H1 (cell line): ENCODE measurements around the gene RMND5A. TPM values are rescaled to one million over a fixed set of nuclear protein-coding genes. Genes with fewer than 3 reads are reported as not detected.

Experiments used
- CTCF ChIA-PET: fragments of 300-600 bp; sonication (Branson Sonifier 250); formaldehyde crosslinking; loops from one replicate; lab custom pipeline; 2021; ENCODE audit not compliant: partially characterized antibody; lab: Charles Lee
- POLR2A ChIA-PET: fragments of 300-600 bp; sonication (Branson Sonifier 250); formaldehyde crosslinking; loops from one replicate; lab custom pipeline; 2021; ENCODE audit warnings: inconsistent platforms; ENCODE audit not compliant: partially characterized antibody; lab: Charles Lee
- DNase-seq, 2 experiments: peaks; one replicate each; pipeline versions ENCODE4 v3.0.0 to v3.0.0-alpha.2; 2010 to 2022; ENCODE audit warnings: low spot score in 2 of 2, low read depth in 1 of 2, mixed read lengths in 1 of 2
- FAIRE-seq: peaks from 2 replicates; lab custom pipeline; 2011; peaks lifted over from hg19 to GRCh38; lab: Jason Lieb, UNC
- H2AFZ ChIP-seq: 2 replicates; pipeline ENCODE4 v1.8.1; 2012; ENCODE audit warnings: low read length, inconsistent platforms
- H2AK5ac ChIP-seq: 2 replicates; pipeline ENCODE4 v1.6.1; 2013; ENCODE audit warnings: low read depth, low read length
- H2BK120ac ChIP-seq: replicated peaks from 2 replicates; pipeline ENCODE3; 2013; ENCODE audit warnings: low read depth, low read length, inconsistent platforms
- H2BK12ac ChIP-seq: 2 replicates; pipeline ENCODE4 v1.6.1; 2013; ENCODE audit warnings: low read depth, low read length
- H2BK15ac ChIP-seq: 2 replicates; pipeline ENCODE4 v1.6.1; 2013; ENCODE audit warnings: low read length
- H2BK20ac ChIP-seq: 2 replicates; pipeline ENCODE4 v1.6.1; 2013; ENCODE audit warnings: low read length
- H2BK5ac ChIP-seq: 2 replicates; pipeline ENCODE4 v1.6.1; 2013; ENCODE audit warnings: low read depth, low read length
- H3K14ac ChIP-seq: 2 replicates; pipeline ENCODE4 v1.6.1; 2013; ENCODE audit warnings: inconsistent platforms; ENCODE audit not compliant: insufficient read length
- H3K18ac ChIP-seq: 2 replicates; pipeline ENCODE4 v1.6.1; 2013; ENCODE audit warnings: low read length; ENCODE audit errors: extremely low read depth
- H3K23ac ChIP-seq: 2 replicates; pipeline ENCODE4 v1.6.1; 2013; ENCODE audit warnings: inconsistent platforms; ENCODE audit not compliant: insufficient read length
- H3K23me2 ChIP-seq: 2 replicates; pipeline ENCODE4 v1.6.1; 2013; ENCODE audit warnings: low read depth, low read length
- H3K27ac ChIP-seq: 2 replicates; pipeline ENCODE4 v1.6.1; 2011; ENCODE audit warnings: low read depth, low read length, inconsistent platforms
- H3K27me3 ChIP-seq, 4 experiments: replicated peaks in 1 of 4; 1 replicate in 1 of 4; 2 replicates in 3 of 4; pipeline versions ENCODE4 v1.6.1 to v1.8.1; 2011 to 2013; ENCODE audit warnings: low read length in 3 of 4, mild to moderate bottlenecking in 3 of 4, inconsistent platforms in 2 of 4, mixed read lengths in 2 of 4, moderate library complexity in 1 of 4; ENCODE audit not compliant: control insufficient read depth in 3 of 4, insufficient read depth in 3 of 4; ENCODE audit errors: extremely low read depth in 1 of 4
- H3K36me3 ChIP-seq, 4 experiments: 2 replicates each; pipeline versions ENCODE4 v1.6.1 to v1.8.1; 2011 to 2013; ENCODE audit warnings: mild to moderate bottlenecking in 4 of 4, low read length in 3 of 4, moderate library complexity in 2 of 4, control low read depth in 1 of 4, inconsistent platforms in 1 of 4; ENCODE audit not compliant: insufficient read depth in 4 of 4, control insufficient read depth in 2 of 4
- H3K4ac ChIP-seq: replicated peaks from 2 replicates; pipeline ENCODE3; 2013; ENCODE audit warnings: low read length, low read depth, mixed read lengths, inconsistent platforms; ENCODE audit not compliant: insufficient read length
- H3K4me1 ChIP-seq, 4 experiments: replicated peaks in 1 of 4; 1 replicate in 1 of 4; 2 replicates in 3 of 4; pipeline versions ENCODE4 v1.6.1 to v1.8.1; 2011 to 2013; ENCODE audit warnings: low read length in 3 of 4, inconsistent platforms in 2 of 4, mixed read lengths in 1 of 4; ENCODE audit not compliant: insufficient read depth in 4 of 4, control insufficient read depth in 3 of 4
- H3K4me2 ChIP-seq, 2 experiments: 2 replicates each; pipeline versions ENCODE4 v1.6.1 to v1.8.1; 2011 to 2013; ENCODE audit warnings: low read depth in 2 of 2, low read length in 2 of 2, control low read depth in 1 of 2, inconsistent platforms in 1 of 2, mild to moderate bottlenecking in 1 of 2; ENCODE audit not compliant: insufficient read depth in 1 of 2
- H3K4me3 ChIP-seq, 4 experiments: fragments of 200-600, 300-600 bp in 1 of 4; sonication (generic), shearing (Covaris generic), sonication (Bioruptor Twin) in 1 of 4; 2 replicates each; pipeline versions ENCODE4 v1.5.1 to v1.8.1; 2011 to 2016; ENCODE audit warnings: low read length in 4 of 4, low read depth in 3 of 4, control low read depth in 2 of 4, inconsistent platforms in 2 of 4, mild to moderate bottlenecking in 2 of 4, mixed read lengths in 1 of 4, moderate library complexity in 1 of 4; ENCODE audit not compliant: insufficient read depth in 2 of 4; ENCODE audit errors: extremely low read depth in 1 of 4
- H3K56ac ChIP-seq: replicated peaks from 2 replicates; pipeline ENCODE3; 2013; ENCODE audit warnings: low read depth, mild to moderate bottlenecking, mixed read lengths, low read length, inconsistent platforms; ENCODE audit not compliant: insufficient read length
- H3K79me1 ChIP-seq: 2 replicates; pipeline ENCODE4 v1.6.1; 2013; ENCODE audit warnings: low read depth, low read length, control low read depth
- H3K79me2 ChIP-seq, 2 experiments: 2 replicates each; pipeline versions ENCODE4 v1.6.1 to v1.8.1; 2012 to 2013; ENCODE audit warnings: low read length in 2 of 2, mild to moderate bottlenecking in 2 of 2, inconsistent platforms in 1 of 2; ENCODE audit not compliant: insufficient read depth in 2 of 2, control insufficient read depth in 1 of 2
- H3K9ac ChIP-seq, 4 experiments: replicated peaks in 1 of 4; 1 replicate in 1 of 4; 2 replicates in 3 of 4; pipeline versions ENCODE4 v1.6.1 to v1.8.1; 2011 to 2013; ENCODE audit warnings: low read depth in 3 of 4, low read length in 3 of 4, control low read depth in 2 of 4, mild to moderate bottlenecking in 2 of 4, moderate library complexity in 2 of 4, inconsistent platforms in 1 of 4; ENCODE audit errors: extremely low read depth in 1 of 4
- H3K9me3 ChIP-seq, 2 experiments: 2 replicates each; pipeline versions ENCODE4 v1.6.1 to v1.8.1; 2012 to 2013; ENCODE audit warnings: mild to moderate bottlenecking in 2 of 2, moderate library complexity in 2 of 2, control low read depth in 1 of 2, inconsistent platforms in 1 of 2, low read depth in 1 of 2, low read length in 1 of 2, mixed read lengths in 1 of 2; ENCODE audit not compliant: insufficient read depth in 2 of 2
- H4K20me1 ChIP-seq, 2 experiments: replicated peaks in 1 of 2; 2 replicates each; pipeline versions ENCODE3 to v1.8.1; 2011 to 2013; ENCODE audit warnings: inconsistent platforms in 2 of 2, low read length in 2 of 2, mild to moderate bottlenecking in 1 of 2; ENCODE audit not compliant: insufficient read depth in 2 of 2, control insufficient read depth in 1 of 2
- H4K5ac ChIP-seq: 2 replicates; pipeline ENCODE4 v1.6.1; 2013; ENCODE audit warnings: low read length, low read depth, mixed read lengths, inconsistent platforms; ENCODE audit not compliant: insufficient read length
- H4K8ac ChIP-seq: 2 replicates; pipeline ENCODE4 v1.8.0; 2013; ENCODE audit warnings: mild to moderate bottlenecking, moderate library complexity, low read length, inconsistent platforms; ENCODE audit not compliant: insufficient read depth; ENCODE audit errors: extremely low read depth
- H4K91ac ChIP-seq: replicated peaks from 2 replicates; pipeline ENCODE3; 2013; ENCODE audit warnings: low read length, mixed read lengths, inconsistent platforms; ENCODE audit not compliant: insufficient read length
- ATF2 ChIP-seq: IDR thresholded peaks from 2 replicates; pipeline ENCODE4 v1.6.1; 2012; ENCODE audit warnings: low read length, inconsistent platforms
- CEBPB ChIP-seq: IDR thresholded peaks from 2 replicates; pipeline ENCODE4 v1.6.1; 2012; ENCODE audit warnings: low read depth, low read length
- CHD2 ChIP-seq: IDR thresholded peaks from 2 replicates; pipeline ENCODE4 v1.6.1; 2012; ENCODE audit warnings: low read length, improper control_type of control experiment
- GABPA ChIP-seq: IDR thresholded peaks from 2 replicates; pipeline ENCODE4 v1.6.1; 2011; ENCODE audit warnings: mild to moderate bottlenecking, low read length, moderate library complexity, borderline replicate concordance; ENCODE audit not compliant: insufficient read depth
- HDAC6 ChIP-seq: IDR thresholded peaks from one replicate; pipeline ENCODE4 v1.7.1; 2012; ENCODE audit warnings: low read depth, mild to moderate bottlenecking, inconsistent platforms, low read length, moderate library complexity
- JUN ChIP-seq: IDR thresholded peaks from 2 replicates; pipeline ENCODE4 v1.6.1; 2011; ENCODE audit warnings: low read depth, mild to moderate bottlenecking, improper control_type of control experiment, low read length
- MAFK ChIP-seq: IDR thresholded peaks from 2 replicates; pipeline ENCODE4 v1.6.1; 2012; ENCODE audit warnings: low read depth, mild to moderate bottlenecking, improper control_type of control experiment, low read length
- SP2 ChIP-seq: IDR thresholded peaks from 2 replicates; pipeline ENCODE4 v1.6.1; 2012; ENCODE audit warnings: mild to moderate bottlenecking, low read length, inconsistent platforms
- SRF ChIP-seq: IDR thresholded peaks from 2 replicates; pipeline ENCODE4 v1.6.1; 2011; ENCODE audit warnings: mild to moderate bottlenecking, low read depth, low read length, moderate library complexity
- SUZ12 ChIP-seq: fragments of 200-600 bp; sonication (generic); IDR thresholded peaks from 2 replicates; pipeline ENCODE4 v1.6.1; 2012; ENCODE audit warnings: mild to moderate bottlenecking, inconsistent platforms, low read length, moderate library complexity, mixed read lengths
- TAF1 ChIP-seq: IDR thresholded peaks from 2 replicates; pipeline ENCODE4 v1.6.1; 2011; ENCODE audit warnings: mild to moderate bottlenecking, low read depth, low read length
- TEAD4 ChIP-seq: IDR thresholded peaks from 2 replicates; pipeline ENCODE4 v1.6.1; 2012; ENCODE audit warnings: low read depth, low read length, inconsistent platforms, mixed read lengths
- YY1 ChIP-seq: IDR thresholded peaks from 2 replicates; pipeline ENCODE4 v1.6.1; 2011; ENCODE audit warnings: low read depth, mild to moderate bottlenecking, low read length
- WGBS, 2 experiments: shearing (Covaris generic) in 1 of 2; methylation state at CpG; one replicate each; pipeline versions ENCODE4 v1.1.6 to v1.1.7; 2013 to 2015; ENCODE audit warnings: low lambda C conversion rate in 2 of 2, mixed read lengths in 2 of 2, inconsistent platforms in 1 of 2, low coverage in 1 of 2, missing lambda C conversion rate in 1 of 2; ENCODE audit not compliant: insufficient replicate concordance in 2 of 2, insufficient coverage in 1 of 2, insufficient read length in 1 of 2; ENCODE audit errors: extremely low coverage in 1 of 2, missing lambda C conversion rate in 1 of 2; 5-methylcytosine and 5-hydroxymethylcytosine counted together
- polyA plus RNA-seq, 7 experiments: library from polyadenylated mRNA; depleted of rRNA in 3 of 7; stranded (reverse) in 5 of 7; unstranded in 2 of 7; fragments of >200 nt in 5 of 7; fragments of 200-250 nt in 2 of 7; gene quantifications; 1 replicate in 5 of 7; 2 replicates in 1 of 7; 4 replicates in 1 of 7; pipeline versions ENCODE4 v1.2.1 to v1.2.3, GENCODE V29; 2011 to 2013; ENCODE audit warnings: missing spikeins in 2 of 7, mixed read lengths in 2 of 7
- total RNA-seq: library from RNA; stranded (reverse); fragmentation: NEBNext Ultra II Directional; extraction: Animal tissue kit (Norgen Biotek cat#: 25700); gene quantifications from 2 replicates; pipeline ENCODE4 v1.2.1, GENCODE V29; 2021

RMND5A gene
- total and polyA plus RNA-seq, 2 of the 8 experiments (the other 6 are each of a cell fraction or from before 2014, with no cell fraction given): 21.0 to 66.2 TPM

GRCh38 chr2:86822668-86823345, 102.7 kb downstream of the RMND5A start:
- FAIRE-seq: no peak
- no peak overlapping the region for H4K8ac ChIP-seq
- no peaks in the 10 kb centered on the region for H4K20me1 ChIP-seq
- peaks cover 0 to 3% (median 0%) of the 10 kb centered on the region in 4 experiments; a peak in 1 of 7 replicates for H3K4me1 ChIP-seq
- no peak overlapping the region for H3K14ac ChIP-seq
- no peaks in the 10 kb centered on the region for H3K27me3 ChIP-seq
- no peaks in the 10 kb centered on the region for H3K36me3 ChIP-seq
- H2BK15ac ChIP-seq: no peak overlapping the region
- H3K4me2 ChIP-seq: no peak overlapping the region
- no peak overlapping the region for H2BK12ac ChIP-seq
- H2BK20ac ChIP-seq: no peak overlapping the region
- no peak overlapping the region for H2AFZ ChIP-seq
- no peaks in the 10 kb centered on the region; a peak in 1 of 4 replicates for H3K79me2 ChIP-seq
- no peak overlapping the region for H3K9ac ChIP-seq
- no peaks in the 10 kb centered on the region for H3K9me3 ChIP-seq
- CTCF ChIA-PET: interaction anchor here (0.6 kb wide), 1 partner anchor 735 kb away, joined by 3 read pairs; no protein-coding TSS in a partner anchor
- H2BK5ac ChIP-seq: no peak overlapping the region
- WGBS, 2 experiments: 96% methylated on average over 3 of the region's 3 CpGs; no CpG with 5 or more reads in 1 of the 2 experiments
- no peak overlapping the region for H3K18ac ChIP-seq
- H3K56ac ChIP-seq: no peak overlapping the region
- H2AK5ac ChIP-seq: no peak overlapping the region
- no peaks in the 10 kb centered on the region; the same call in 1 of the 2 replicates for H3K23me2 ChIP-seq
- H3K23ac ChIP-seq: no peak overlapping the region
- H2BK120ac ChIP-seq: no peak overlapping the region
- H3K79me1 ChIP-seq: no peaks in the 10 kb centered on the region
- TF ChIP-seq SUZ12 (no peak), TAF1 (no peak), CHD2 (no peak), ATF2 (no peak), TEAD4 (no peak), SP2 (no peak), GABPA (no peak), HDAC6 (no peak), CEBPB (no peak), YY1 (no peak), JUN (no peak), MAFK (no peak), SRF (no peak)
- TF ChIP-seq, all 59 proteins: peak for 0
- POLR2A ChIA-PET: no interaction called here
- Histone ChIP-seq H4K5ac (no peak overlapping the region), H3K27ac (no peak overlapping the region), H3K4ac (no peak overlapping the region), H3K4me3 (no peak overlapping the region), H4K91ac (no peak overlapping the region)
- DNase-seq: no peak
